Nephron (organoid): ENCODE measurements around the gene PIGX.

Experiments used
- H3K27ac Mint-ChIP-seq, 3 experiments: 2 replicates each; pipeline ENCODE4 v1.8.0; 2020; ENCODE audit warnings: mixed read lengths in 3 of 3, mild to moderate bottlenecking in 2 of 3, moderate library complexity in 1 of 3
- H3K27me3 Mint-ChIP-seq: 2 replicates; pipeline ENCODE4 v1.8.0; 2021; ENCODE audit warnings: low read depth, mild to moderate bottlenecking, moderate library complexity, mixed read lengths
- H3K36me3 Mint-ChIP-seq: 2 replicates; pipeline ENCODE4 v1.8.0; 2020; ENCODE audit warnings: low read depth, mixed read lengths
- H3K4me1 Mint-ChIP-seq: 2 replicates; pipeline ENCODE4 v1.8.0; 2020; ENCODE audit warnings: mixed read lengths
- H3K4me3 Mint-ChIP-seq, 3 experiments: 2 replicates each; pipeline ENCODE4 v1.8.0; 2020; ENCODE audit warnings: mild to moderate bottlenecking in 3 of 3, mixed read lengths in 3 of 3, moderate library complexity in 2 of 3
- H3K9me3 Mint-ChIP-seq: 2 replicates; pipeline ENCODE4 v1.8.0; 2020; ENCODE audit warnings: mixed read lengths
- TF ChIP-seq, protein P1 (sequence below), 3 experiments: fragments of 200-600 bp; sonication (generic); IDR thresholded peaks; one replicate each; pipeline ENCODE4 v1.5.0; 2021; ENCODE audit warnings: antibody characterized with exemption in 3 of 3; ENCODE audit not compliant: unreplicated experiment in 3 of 3

PIGX gene

DNA sequence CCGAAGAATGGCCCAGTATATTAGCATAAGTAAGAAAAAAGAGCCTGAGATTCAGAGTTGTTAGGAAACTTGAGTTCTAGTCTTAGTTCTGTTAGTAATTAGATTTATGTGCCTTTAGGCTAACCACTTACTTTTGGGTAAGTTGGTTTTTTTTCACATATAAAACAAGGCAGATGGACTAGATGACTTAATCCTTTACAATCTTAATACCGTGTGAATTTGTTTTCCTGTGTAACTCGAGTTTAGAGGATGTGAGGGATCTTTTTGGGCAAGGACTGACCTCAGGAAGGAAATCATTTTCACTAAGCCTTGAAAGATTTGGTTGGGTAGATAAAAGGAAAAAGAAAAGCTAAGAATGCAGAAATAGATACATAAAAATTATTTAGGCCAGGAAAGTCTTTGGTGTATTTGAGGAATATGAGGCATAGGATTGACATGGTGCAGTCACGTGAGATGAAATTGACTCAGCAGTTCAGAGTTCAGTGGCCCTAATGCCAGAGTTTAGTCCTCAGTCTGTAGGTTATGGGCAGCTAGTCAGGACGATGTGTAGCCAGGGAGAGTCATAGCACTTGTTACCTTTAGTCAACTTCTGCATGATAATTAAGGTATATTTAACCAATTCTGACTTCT lies 62.1 kb downstream of the PIGX start:
- H3K36me3 Mint-ChIP-seq: peaks cover 68% of the 10 kb centered on the region
- no peak overlapping the region for H3K4me3 Mint-ChIP-seq
- no peaks in the 10 kb centered on the region for H3K27me3 Mint-ChIP-seq
- TF ChIP-seq, protein P1, sequence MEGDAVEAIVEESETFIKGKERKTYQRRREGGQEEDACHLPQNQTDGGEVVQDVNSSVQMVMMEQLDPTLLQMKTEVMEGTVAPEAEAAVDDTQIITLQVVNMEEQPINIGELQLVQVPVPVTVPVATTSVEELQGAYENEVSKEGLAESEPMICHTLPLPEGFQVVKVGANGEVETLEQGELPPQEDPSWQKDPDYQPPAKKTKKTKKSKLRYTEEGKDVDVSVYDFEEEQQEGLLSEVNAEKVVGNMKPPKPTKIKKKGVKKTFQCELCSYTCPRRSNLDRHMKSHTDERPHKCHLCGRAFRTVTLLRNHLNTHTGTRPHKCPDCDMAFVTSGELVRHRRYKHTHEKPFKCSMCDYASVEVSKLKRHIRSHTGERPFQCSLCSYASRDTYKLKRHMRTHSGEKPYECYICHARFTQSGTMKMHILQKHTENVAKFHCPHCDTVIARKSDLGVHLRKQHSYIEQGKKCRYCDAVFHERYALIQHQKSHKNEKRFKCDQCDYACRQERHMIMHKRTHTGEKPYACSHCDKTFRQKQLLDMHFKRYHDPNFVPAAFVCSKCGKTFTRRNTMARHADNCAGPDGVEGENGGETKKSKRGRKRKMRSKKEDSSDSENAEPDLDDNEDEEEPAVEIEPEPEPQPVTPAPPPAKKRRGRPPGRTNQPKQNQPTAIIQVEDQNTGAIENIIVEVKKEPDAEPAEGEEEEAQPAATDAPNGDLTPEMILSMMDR (IDR thresholded peaks at IDR 0.05; ENCODE audit: unreplicated experiment in 3 of 3): no peak
- H3K27ac Mint-ChIP-seq: peak overlapping the region in 1 of 3 experiments; percentile 22
- H3K9me3 Mint-ChIP-seq: peaks cover 22% of the 10 kb centered on the region
- H3K4me1 Mint-ChIP-seq: no peaks in the 10 kb centered on the region

DNA sequence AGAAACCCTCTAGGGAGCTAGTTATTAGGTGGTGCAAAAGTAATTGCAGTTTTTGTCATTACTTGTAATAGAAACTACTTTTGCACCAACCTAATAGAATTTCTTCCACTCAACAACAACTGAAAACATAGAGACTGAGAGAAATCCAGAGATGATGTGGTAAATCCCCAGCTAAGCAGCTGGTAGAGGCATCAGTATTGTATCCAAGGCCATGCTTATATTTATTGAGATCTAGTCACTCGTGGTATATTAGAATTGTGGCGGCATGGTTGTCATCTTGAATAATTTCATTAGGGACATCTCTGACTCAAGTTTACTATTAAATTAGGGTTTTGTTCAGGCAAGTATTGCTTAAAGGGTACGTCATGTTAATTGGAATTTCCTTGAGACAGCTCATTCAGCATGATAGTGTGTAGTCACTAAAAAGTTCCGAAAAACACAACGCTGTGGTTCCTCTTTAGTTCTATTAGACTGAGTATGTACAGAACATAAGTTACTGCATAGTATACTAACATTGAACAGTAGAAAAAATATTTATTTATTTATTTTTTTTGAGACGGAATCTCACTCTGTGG lies 62.8 kb downstream of the PIGX start:
- Mint-ChIP-seq H3K27me3 (no peaks in the 10 kb centered on the region), H3K9me3 (peaks cover 25% of the 10 kb centered on the region), H3K36me3 (peaks cover 68% of the 10 kb centered on the region), H3K4me3 (no peak overlapping the region), H3K27ac (no peak overlapping the region), H3K4me1 (no peaks in the 10 kb centered on the region)
- TF ChIP-seq, protein P1 (IDR thresholded peaks at IDR 0.05; ENCODE audit: unreplicated experiment in 3 of 3): no peak

DNA sequence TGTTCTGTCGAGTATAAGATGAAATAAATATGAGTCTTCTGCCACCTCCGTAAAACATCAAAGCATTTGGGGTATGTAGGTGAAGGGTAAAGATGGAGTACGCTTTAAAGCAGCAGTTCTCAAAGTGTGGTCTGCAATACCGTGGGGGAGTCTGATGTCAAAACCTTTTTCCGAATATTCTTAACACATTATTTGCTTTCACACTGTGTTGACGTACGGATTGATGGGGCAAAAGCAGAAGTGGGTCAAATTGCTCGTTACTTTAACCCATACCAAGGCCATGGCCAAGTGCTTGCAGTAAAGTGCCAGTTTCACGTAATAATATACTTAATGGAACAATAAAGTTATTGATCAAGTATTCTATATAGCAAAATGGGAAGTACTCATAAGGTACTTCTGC lies 63.8 kb downstream of the PIGX start:
- Mint-ChIP-seq H3K27ac (no peak overlapping the region), H3K9me3 (peaks cover 28% of the 10 kb centered on the region), H3K4me3 (no peak overlapping the region), H3K27me3 (no peaks in the 10 kb centered on the region), H3K4me1 (no peaks in the 10 kb centered on the region), H3K36me3 (peaks cover 73% of the 10 kb centered on the region)
- TF ChIP-seq, protein P1 (IDR thresholded peaks at IDR 0.05; ENCODE audit: unreplicated experiment in 3 of 3): no peak

DNA sequence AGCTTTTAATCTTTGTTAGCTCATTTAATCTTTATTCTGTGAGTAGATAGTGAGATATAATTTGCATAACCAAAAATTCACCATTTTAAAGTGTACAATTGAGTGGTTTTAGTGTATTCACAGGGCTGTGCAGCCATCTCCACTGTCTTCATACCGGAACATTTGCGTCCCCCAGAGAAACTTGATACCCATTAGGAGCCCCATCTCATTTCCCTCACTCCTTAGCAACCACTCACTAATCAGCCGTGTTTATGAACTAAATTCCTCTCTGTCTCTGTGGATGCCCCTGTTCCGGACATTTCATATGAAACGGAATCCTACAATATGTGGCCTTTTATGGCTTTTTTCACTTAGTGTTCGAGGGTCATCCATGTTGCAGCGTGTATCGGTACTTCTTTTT lies 65.7 kb downstream of the PIGX start:
- Mint-ChIP-seq H3K36me3 (peaks cover 69% of the 10 kb centered on the region), H3K9me3 (peaks cover 21% of the 10 kb centered on the region), H3K4me3 (no peak overlapping the region), H3K4me1 (no peaks in the 10 kb centered on the region), H3K27ac (no peak overlapping the region), H3K27me3 (no peaks in the 10 kb centered on the region)
- TF ChIP-seq, protein P1 (IDR thresholded peaks at IDR 0.05; ENCODE audit: unreplicated experiment in 3 of 3): no peak

DNA sequence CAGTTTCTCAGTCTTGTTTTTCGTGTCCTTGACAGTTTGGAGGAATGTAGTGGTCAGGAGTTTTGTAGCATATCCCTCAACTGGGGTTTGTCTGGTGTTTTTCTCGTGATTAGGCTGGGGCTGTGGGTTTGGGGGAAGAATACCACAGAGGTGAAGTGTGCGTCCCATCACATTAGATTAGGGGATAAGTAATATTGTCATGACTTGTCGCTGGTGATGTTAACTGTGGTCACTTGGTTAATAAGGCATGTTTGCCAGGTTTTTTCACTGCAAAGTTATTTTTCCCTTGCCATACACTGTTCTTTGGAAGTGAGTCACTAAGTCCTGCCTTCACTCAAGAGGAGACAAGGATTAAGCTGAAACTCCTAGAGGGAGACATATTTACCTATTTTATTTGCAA lies 66.6 kb downstream of the PIGX start:
- Mint-ChIP-seq H3K27me3 (no peaks in the 10 kb centered on the region), H3K36me3 (peaks cover 78% of the 10 kb centered on the region), H3K4me1 (no peaks in the 10 kb centered on the region), H3K4me3 (no peak overlapping the region), H3K27ac (no peak overlapping the region), H3K9me3 (peaks cover 21% of the 10 kb centered on the region)
- TF ChIP-seq, protein P1 (IDR thresholded peaks at IDR 0.05; ENCODE audit: unreplicated experiment in 3 of 3): no peak

DNA sequence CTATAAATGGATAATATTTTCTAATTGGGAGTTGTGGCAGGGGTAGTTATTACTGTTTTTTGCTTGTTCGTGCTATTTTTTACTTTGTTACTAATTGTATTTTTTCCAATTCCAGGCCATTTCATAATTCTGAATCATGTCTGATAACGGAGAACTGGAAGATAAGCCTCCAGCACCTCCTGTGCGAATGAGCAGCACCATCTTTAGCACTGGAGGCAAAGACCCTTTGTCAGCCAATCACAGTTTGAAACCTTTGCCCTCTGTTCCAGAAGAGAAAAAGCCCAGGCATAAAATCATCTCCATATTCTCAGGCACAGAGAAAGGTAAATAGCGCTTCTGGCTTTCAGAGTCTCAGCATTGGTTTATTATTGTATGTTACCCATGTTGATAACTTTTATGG lies 70.3 kb downstream of the PIGX start:
- H3K9me3 Mint-ChIP-seq: peaks cover 20% of the 10 kb centered on the region
- TF ChIP-seq, protein P1 (IDR thresholded peaks at IDR 0.05; ENCODE audit: unreplicated experiment in 3 of 3): no peak
- H3K4me1 Mint-ChIP-seq: no peaks in the 10 kb centered on the region
- no peak overlapping the region for H3K27ac Mint-ChIP-seq
- no peak overlapping the region for H3K4me3 Mint-ChIP-seq
- H3K27me3 Mint-ChIP-seq: no peaks in the 10 kb centered on the region
- H3K36me3 Mint-ChIP-seq: peaks cover 82% of the 10 kb centered on the region
